Measurements from ENCODE around the gene POU2F1.
"Not testable (repeated sequence)": the region's sequence is repeated elsewhere in the genome, so short reads cannot be mapped to it uniquely, and the experiment has no call there.

POU2F1 gene

GRCh38 chr1:167231873-167232450 is 11.3 kb downstream of the POU2F1 start:
- FAIRE-seq: no peak

DNA sequence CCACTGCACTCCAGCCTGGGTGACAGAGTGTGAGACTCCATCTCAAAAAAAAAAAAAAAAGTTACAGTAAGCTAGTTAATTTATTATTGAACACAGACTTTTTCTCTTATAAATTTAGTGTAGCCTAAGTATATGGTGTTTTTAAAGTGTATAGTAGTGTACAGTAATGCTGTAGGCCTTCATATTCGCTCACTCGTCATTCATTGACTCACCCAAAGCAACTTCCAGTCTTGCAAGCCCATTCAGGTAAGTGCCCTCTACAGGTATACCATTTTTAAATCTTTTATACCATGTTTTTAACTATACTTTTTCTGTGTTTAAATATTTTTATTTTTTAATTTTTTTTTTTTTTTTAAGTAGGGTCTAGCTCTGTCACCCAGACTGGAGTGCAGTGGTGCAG is 12.1 kb downstream of the POU2F1 start:
- FAIRE-seq: no peak

DNA sequence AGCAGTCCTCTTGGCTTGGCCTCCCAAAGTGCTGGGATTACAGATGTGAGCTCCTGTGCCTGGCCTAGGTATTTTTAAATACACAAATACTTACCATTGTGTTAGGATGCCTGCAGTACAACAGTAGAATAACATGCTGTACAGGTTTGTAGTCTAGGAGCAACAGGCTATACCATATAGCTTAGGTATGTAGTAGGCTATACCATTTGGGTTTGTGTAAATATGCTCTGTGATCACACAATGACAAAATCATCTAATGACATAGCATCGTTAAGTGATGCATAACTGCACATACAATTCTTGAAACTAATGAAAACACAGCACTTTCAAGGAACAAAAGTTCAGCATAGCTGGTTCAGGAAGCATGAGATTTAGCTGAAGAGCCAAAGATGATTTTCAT is 12.7 kb downstream of the POU2F1 start:
- no peak for FAIRE-seq

GRCh38 chr1:167237000-167237399 is 16.3 kb downstream of the POU2F1 start:
- no peak for FAIRE-seq

GRCh38 chr1:167238713-167239112 is 18.0 kb downstream of the POU2F1 start:
- FAIRE-seq: no peak

DNA sequence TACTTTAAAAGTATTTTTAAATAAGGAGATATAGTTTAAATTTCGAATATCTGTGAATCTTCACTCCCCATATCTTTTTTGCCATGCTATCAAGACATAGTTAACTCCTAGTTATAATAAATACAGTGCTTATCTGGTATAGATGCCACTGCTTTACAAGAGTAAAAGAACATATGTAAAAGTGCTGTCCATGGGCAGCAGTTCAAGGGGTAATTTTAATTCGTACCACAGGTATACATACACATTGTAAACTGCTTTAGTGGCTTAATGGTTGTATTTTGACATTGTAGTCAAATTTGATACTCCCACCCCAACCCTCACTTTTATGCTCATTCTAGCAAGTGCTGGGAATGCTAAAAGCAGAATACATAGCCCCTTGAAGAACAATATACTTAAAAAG is 18.6 kb downstream of the POU2F1 start:
- FAIRE-seq: no peak

DNA sequence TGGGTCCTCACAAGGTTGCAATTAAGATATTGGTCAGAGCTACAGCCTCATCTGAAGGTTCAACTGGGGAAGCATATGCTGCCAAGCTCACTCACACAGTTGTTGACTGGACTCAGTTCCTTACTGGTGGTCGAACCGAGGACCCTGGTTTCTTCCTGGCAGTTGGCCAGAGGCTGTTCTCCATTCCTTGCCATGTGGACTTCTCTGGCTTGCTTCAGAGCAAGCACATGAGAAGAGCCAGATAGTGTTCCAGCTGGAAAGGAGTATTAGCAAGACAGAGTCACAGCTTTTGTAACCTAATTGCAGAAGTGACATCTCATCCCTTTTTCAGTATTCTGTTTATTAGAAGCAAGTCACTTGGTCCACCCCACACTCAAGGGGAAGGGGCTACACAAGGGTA is 23.6 kb downstream of the POU2F1 start:
- FAIRE-seq: no peak

GRCh38 chr1:167245168-167245567 is 24.5 kb downstream of the POU2F1 start:
- not testable (repeated sequence) for FAIRE-seq

DNA sequence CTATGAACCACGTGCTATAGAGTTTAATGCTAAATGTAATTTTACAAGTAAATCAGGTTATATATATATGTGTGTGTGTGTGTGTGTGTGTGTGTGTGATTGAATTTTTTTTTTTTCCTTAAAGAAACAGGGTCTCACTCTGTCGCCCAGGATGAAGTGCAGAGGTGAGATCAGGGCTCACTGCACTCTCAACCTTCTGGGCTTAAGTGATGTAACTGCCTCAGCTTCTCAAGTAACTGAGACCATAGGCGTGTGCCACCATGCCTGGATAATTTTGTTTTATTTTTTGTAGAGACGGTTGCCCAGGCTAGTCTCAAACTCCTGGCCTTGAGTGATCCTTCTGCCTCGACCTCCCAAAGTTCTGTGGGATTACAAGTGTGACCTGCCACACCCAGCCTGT is 26.3 kb downstream of the POU2F1 start:
- no peak for FAIRE-seq

- FAIRE-seq: no peak
Observed at GRCh38 chr1:167247754-167248153, 27.1 kb downstream of the POU2F1 start.

DNA sequence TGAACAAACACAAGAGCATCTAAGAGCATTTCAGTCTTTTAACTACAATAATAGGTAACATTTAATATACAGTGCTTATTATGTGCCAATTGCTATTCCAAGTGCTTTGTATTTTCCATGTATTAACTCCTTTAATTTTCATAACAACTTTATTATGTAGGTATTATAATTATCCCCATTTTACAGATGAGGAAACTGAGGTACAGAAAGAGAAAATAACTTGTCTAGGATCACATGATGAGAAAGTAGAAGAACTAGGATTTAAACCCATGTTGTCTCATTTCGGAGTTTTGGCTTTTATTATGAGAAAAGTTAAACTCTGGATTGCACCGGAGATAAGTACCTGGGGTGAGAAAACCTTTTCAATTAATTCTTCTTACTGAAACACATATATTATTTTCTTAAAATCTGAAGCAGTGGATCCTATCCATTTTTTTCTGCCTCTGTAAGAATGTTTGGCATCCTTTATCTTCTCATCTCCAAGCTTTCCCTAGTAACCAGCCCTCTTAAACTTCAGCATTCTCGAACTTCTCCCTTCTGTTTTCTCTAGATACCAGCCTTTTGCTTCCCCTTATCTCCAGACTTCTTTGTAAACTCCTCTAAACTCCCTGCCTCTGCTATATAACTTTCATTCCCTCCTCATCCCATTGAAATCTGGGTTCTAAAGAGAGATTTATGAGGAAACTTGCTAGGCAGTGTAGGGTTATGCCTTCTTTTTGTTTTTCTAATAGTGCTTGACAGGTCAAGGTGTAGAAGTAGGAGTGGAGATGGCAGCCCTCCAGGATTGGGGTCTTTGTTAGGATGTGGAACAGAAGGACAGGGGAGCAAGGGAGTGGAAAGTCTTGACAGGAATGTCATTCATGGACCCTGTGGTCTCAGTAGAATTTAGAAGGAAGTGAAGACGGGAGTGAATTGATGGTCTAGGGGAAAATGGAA is 28.3 kb downstream of the POU2F1 start:
- no peak for FAIRE-seq

GRCh38 chr1:167249702-167250101 is 29.0 kb downstream of the POU2F1 start:
- no peak for FAIRE-seq

GRCh38 chr1:167250482-167250881 is 29.8 kb downstream of the POU2F1 start:
- no peak for FAIRE-seq

- no peak for FAIRE-seq
Observed at GRCh38 chr1:167251472-167251871, 30.8 kb downstream of the POU2F1 start.

GRCh38 chr1:167252986-167253385 is 32.3 kb downstream of the POU2F1 start:
- no peak for FAIRE-seq

- no peak for FAIRE-seq
Observed at GRCh38 chr1:167258858-167259257, 38.2 kb downstream of the POU2F1 start.

GRCh38 chr1:167262836-167263235 is 42.1 kb downstream of the POU2F1 start:
- no peak for FAIRE-seq

DNA sequence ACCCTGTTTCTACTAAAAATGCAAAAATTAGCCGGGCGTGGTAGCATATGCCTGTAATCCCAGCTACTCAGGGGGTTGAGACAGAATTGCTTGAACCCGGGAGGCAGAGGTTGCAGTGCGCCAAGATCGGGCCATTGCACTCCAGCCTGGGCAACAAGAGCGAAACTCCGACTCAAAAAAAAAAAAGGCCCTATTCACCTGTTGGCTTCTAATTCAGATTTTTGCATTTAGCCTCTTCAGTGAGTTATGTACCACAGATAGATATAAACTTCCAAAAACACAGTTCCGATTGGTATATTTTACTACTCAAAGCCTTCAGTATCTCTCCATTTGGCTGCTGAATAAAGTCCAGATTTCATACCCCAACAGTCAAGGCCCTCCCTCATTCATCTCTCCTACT is 42.7 kb downstream of the POU2F1 start:
- no peak for FAIRE-seq

DNA sequence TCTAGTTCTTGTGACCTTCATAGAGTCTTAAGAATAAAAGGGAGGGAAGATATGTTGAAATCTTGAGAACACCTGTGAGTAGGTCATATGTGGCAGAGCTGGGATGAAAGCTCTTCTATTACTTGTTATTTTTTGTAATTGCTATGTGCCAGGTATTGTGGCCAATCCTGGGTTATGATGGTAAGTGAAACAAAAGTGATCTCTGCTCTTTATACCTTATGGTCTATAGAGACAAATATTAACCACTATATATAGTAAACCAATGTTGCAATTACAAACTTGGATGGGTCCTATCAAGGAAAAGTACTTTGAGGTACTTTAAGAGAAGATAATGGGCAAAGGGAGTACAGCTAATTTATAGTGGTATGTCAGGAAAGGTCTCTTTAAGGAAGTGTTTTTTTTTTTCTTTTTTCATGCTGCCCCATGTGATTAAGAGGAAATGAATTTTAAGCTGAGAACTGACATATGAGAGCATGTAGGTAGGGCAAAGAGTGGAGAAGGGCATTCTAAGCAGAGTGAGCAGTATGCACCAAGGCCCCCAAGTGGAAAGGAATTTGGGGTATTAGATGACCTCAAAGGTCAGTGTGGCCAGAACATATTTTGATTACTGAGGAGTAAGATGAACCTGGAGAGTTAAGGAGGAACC is 43.3 kb downstream of the POU2F1 start:
- no peak for FAIRE-seq

DNA sequence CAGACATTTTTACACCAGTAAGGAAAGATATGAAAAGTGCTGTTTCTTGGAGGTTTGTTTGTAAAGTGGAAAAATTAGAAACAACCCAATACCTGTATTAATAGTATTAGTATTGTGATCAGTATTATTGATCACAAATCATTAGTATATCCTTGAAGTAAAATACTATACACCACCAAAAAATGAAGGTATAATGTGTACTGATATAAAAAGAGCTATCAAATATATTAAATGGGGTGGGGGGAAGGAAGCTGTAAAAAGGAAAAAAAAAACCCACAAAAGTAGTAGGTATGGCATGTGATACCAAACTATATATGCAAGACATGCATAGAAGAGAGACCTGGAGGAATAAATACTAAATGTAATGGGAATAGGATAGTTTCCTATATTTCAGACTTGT is 46.3 kb downstream of the POU2F1 start:
- FAIRE-seq: no peak

GRCh38 chr1:167268347-167268787 is 47.7 kb downstream of the POU2F1 start:
- no peak for FAIRE-seq

DNA sequence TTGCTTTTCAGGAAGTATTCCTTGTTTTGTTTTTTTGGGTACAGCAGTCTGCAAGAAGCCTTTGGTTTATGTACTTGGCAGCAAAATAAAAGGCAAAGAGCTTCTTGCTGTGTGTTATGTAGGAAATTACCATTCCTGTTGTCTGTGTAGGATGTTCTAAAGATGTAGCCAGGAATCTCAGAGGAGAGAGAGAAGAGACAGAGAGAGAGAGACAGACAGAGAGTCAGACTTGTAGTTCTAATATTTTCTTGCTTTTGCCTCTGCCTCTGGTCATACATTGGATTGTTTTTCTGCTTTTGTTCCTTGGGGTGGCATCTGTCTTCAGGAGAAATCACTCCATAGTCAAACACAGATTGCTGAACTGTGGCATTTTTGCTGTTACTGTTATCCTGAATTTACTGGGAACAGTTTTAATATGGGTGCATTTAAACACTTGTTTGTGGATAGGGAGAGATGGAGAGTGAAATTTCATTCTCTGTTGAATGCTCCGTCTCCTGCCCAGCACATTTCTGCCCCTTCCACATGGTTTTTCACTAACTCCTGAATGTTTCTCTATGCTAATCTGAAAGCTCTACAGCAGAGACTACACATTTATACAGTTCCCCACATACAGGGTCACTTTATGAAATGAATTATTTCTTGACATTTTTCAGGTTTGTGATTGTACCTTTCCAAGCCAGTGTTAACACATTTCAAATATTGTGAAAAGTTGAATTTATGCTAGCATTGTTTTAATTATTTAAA is 49.8 kb downstream of the POU2F1 start:
- no peak for FAIRE-seq

DNA sequence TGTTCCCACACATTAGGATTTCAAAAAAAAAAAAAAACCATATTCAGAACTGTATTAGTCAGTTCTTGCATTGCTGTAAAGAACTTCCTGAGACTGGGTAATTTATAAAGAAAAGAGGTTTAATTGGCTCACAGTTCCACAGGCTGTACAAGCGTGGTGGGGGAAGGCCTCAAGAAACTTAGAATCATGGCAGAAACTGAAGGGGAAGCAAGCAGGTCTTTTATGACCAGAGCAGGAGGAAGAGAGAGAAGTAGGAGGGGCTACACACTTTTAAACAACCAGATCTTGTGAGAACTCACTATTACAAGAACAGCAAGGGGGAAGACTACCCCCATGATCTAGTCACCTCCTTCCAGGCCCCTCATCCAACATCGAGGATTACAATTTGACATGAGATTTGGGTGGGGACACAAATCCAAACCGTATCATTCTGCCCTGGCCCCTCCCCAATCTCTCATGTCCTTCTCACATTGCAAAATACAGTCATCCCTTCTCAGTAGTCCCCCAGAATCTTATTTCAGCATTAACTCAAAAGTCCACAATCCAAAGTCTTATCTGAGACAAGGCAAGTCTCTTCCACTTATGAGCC is 51.8 kb downstream of the POU2F1 start:
- no peak for FAIRE-seq

Measured in colon (tissue), 2 donors.